Measurements from ENCODE around the gene OR13J1.

OR13J1 gene

GRCh38 chr9:35841645-35841900 is 28.6 kb downstream of the OR13J1 start:
- no peak overlapping the region for H3K4me3 ChIP-seq (ENCODE audit: low read length)
- DNase-seq (ENCODE audit: low read depth, low spot score) = no peak

GRCh38 chr9:35840881-35841644 is 29.1 kb downstream of the OR13J1 start:
- DNase-seq (ENCODE audit: low read depth, low spot score) = no peak
- no peak overlapping the region for H3K4me3 ChIP-seq (ENCODE audit: low read length)

- H3K4me3 ChIP-seq (ENCODE audit: low read length) = no peak overlapping the region
- no peak for DNase-seq (ENCODE audit: low read depth, low spot score)
Measured at GRCh38 chr9:35839926-35840325, 30.3 kb downstream of the OR13J1 start.

- no peak for DNase-seq (ENCODE audit: low read depth, low spot score)
- no peak overlapping the region for H3K4me3 ChIP-seq (ENCODE audit: low read length)
Measured at GRCh38 chr9:35836595-35836994, 33.6 kb downstream of the OR13J1 start.

GRCh38 chr9:35835766-35836165 is 34.4 kb downstream of the OR13J1 start:
- DNase-seq (ENCODE audit: low read depth, low spot score) = no peak
- H3K4me3 ChIP-seq (ENCODE audit: low read length) = no peak overlapping the region

- no peak overlapping the region for H3K4me3 ChIP-seq (ENCODE audit: low read length)
- no peak for DNase-seq (ENCODE audit: low read depth, low spot score)
Measured at GRCh38 chr9:35835216-35835632, 35.0 kb downstream of the OR13J1 start.

GRCh38 chr9:35834260-35835215 is 35.7 kb downstream of the OR13J1 start:
- no peak overlapping the region for H3K4me3 ChIP-seq (ENCODE audit: low read length)
- DNase-seq (ENCODE audit: low read depth, low spot score) = no peak

GRCh38 chr9:35832814-35833213 is 37.4 kb downstream of the OR13J1 start:
- no peak for DNase-seq (ENCODE audit: low read depth, low spot score)
- H3K4me3 ChIP-seq (ENCODE audit: low read length) = no peak overlapping the region

- no peak overlapping the region for H3K4me3 ChIP-seq (ENCODE audit: low read length)
- DNase-seq (ENCODE audit: low read depth, low spot score) = no peak
Measured at GRCh38 chr9:35831040-35831439, 39.2 kb downstream of the OR13J1 start.

- H3K4me3 ChIP-seq (ENCODE audit: low read length) = peak overlapping the region; percentile 63
- no peak for DNase-seq (ENCODE audit: low read depth, low spot score)
Measured at GRCh38 chr9:35829764-35830096, 40.5 kb downstream of the OR13J1 start.

- peak within 1 kb of the TSS; percentile 63 for H3K4me3 ChIP-seq (ENCODE audit: low read length)
- DNase-seq (ENCODE audit: low read depth, low spot score) = peak; percentile 87
Measured at GRCh38 chr9:35829084-35829763, 41.0 kb downstream of the OR13J1 start, which contains the start of gene TMEM8B. Gene TMEM8B, plus strand, starts transcription at chr9:35829228. Its CDS starts 220 bp downstream, at chr9:35829448.

GRCh38 chr9:35828716-35829083 is 41.5 kb downstream of the OR13J1 start, which contains the start of gene FAM221B:
Gene FAM221B, minus strand, starts transcription at chr9:35828732. Its CDS starts 2,571 bp downstream, at chr9:35826161.
- DNase-seq (ENCODE audit: low read depth, low spot score) = no peak
- H3K4me3 ChIP-seq (ENCODE audit: low read length) = peak within 1 kb of the TSS; percentile 63

- DNase-seq (ENCODE audit: low read depth, low spot score) = no peak
- H3K4me3 ChIP-seq (ENCODE audit: low read length) = no peak overlapping the region
Measured at GRCh38 chr9:35827486-35827885, 42.7 kb downstream of the OR13J1 start.

GRCh38 chr9:35826071-35826701 is 44.0 kb downstream of the OR13J1 start:
- no peak overlapping the region for H3K4me3 ChIP-seq (ENCODE audit: low read length)
- DNase-seq (ENCODE audit: low read depth, low spot score) = peak; percentile 53

- H3K4me3 ChIP-seq (ENCODE audit: low read length) = no peak overlapping the region
- no peak for DNase-seq (ENCODE audit: low read depth, low spot score)
Measured at GRCh38 chr9:35822926-35823325, 47.3 kb downstream of the OR13J1 start.

- no peak overlapping the region for H3K4me3 ChIP-seq (ENCODE audit: low read length)
- no peak for DNase-seq (ENCODE audit: low read depth, low spot score)
Measured at GRCh38 chr9:35820076-35820475, 50.1 kb downstream of the OR13J1 start.
